ENCODE results near the gene ZNF776.
"Not testable (repeated sequence)": the region's sequence is repeated elsewhere in the genome, so short reads cannot be mapped to it uniquely, and the experiment has no call there.

ZNF776 gene

DNA sequence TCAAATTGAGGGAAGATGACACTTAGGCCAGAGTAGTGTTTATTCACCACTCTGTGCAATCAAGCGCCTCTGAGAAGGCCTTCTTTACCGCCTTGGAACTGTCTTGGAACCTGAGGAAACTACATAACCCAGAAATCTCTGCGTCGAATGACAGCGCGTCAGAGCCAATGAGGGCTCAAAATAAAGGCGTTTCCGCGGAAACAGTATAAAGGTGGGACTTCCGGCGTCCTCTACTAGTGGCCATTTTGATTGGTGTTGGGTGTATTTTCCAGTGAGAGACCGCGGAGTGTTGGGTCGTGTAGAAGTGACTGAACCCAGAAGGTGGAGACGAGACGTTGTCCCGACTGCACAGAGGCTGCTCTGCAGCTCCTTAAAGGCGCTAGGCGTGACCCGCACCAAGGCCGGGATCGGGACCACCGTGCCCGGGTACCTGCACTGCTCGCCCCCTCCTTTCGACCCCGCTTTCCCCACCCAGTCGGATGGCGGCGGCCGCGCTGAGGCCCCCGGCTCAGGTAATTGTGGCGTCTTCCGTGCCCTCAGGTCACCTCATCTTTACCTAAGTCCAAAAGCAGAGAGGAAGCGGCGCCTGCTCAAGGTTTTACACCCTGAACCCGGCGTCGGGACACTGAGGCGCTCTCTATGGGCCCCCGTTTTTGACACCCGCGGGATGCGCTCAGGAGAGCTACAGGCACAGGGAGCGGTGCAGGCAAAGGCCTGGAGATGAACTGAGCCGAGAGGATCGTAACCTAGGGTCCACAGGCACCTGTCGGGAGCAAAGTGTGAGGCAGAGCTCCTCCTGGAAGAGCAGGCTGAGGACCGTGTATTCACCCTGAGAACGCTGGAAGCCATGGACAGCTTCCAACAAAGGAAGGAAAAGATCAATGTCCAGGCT is at the start of gene ZNF776:
Gene ZNF776 (plus strand): TSS at position 236 of the 892 bp plus-strand sequence. CDS start 244 bp downstream, at position 480.
- peak; percentile 46 for DNase-seq

DNA sequence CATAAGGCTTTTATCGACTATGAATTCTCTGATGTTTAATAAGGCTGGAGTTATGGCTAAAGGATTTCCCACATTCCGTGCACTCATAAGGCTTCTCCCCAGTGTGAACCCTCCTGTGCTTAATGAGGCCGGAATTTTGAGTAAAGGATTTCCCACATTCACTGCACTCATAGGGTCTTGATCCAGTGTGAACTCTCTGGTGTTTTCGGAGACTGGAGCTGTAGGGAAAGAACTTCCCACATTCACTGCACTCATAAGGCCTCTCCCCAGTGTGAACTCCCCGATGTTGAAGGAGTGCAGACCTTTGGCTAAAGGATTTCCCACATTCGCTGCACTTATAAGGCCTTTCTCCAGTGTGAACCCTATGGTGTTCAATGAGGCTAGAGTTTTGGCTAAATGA is 45.0 kb upstream of the ZNF776 start:
- DNase-seq: no peak

DNA sequence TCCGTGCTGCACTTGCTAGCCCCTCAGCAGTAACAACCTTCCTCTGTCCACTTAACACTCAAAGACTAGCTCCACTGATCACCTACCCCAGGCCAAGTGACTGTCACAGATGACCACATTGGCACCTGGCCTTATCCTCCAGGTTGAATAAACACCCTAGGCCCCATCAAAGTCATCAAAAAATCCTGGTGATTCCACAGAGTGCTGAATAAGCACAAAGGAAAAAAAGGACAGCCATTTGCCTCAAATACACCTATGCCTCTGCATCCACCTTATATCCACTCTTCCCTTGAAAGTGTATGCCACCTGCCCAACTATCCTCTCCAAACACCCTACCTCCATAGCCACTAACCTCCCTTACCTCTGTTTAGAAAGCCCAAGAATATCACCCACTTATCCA is 40.3 kb upstream of the ZNF776 start:
- no peak for DNase-seq

DNA sequence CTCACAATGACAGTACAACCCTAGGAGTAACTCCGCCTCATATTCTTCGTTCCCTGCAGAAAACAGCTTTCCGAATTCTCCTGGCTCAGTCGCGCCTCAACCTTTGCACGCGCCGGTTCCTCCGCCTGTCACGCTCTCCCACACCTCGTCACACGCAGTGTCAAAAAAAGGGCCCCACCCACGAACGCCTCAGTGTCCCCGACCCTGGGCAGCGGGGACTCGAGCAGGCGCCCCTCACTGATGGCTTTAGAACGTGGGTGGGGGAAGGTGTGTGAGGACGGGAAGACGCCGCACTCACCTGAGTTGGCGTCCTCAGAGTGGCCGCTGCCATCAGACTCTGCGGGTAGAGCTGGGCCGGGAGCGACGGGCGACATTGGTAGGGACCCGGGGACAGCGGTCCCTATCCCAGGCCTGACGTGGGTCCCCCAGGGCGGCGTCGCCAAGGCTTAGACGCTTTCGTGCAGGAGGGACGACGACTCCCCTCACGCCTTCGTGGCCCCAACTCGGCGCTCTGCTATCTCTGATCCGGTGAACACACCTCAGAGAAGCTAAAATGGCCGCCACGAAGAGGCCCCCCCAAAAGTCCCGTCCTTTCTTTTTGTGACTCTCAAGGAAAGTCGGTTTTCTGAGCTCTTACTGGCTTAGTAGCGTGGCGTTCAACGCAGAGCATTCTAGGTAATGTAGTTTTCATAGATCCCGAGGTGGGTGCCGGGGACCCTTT is 37.8 kb upstream of the ZNF776 start, which contains the start of gene ZNF154:
Gene ZNF154 (minus strand): TSS at position 564 of the 721 bp plus-strand sequence. CDS start 233 bp downstream, at position 331.
- no peak for DNase-seq

DNA sequence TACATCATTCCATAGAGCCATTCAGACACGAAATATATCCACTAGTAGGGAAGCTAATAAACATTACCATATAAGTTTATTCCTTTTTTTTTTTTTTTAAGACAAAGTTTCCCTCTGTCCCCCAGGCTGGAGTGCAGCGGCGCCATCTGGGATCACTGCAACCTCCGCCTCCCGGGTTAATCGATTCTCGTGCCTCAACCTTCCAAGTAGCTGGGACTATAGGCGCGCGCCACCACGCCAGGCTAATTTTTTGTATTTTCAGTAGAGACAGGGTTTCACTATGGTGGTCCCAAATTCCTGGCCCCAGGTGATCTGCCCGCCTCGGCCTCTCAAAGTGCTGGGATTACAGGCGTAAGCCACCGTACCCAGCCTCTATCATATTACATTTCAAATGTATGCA is 37.0 kb upstream of the ZNF776 start:
- DNase-seq: no peak

DNA sequence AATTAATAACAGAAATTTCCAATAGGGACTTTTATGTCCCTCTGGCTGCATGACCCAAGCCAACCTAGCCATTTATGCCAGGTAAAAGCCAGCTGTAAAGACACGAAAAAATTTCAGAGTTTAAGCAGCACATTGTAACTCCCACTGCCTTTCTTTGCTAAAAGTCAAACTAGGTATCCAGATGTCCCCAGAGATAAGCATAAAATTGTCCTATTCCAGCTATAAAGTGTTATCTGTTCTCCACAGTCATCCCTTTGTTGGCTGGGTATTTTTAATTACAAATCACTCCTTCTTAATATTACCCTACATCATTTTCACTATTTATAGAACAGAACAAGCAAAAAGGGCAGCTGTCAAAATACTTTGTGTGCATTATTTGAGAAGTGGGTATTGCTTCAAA is 34.4 kb upstream of the ZNF776 start:
- DNase-seq: no peak

DNA sequence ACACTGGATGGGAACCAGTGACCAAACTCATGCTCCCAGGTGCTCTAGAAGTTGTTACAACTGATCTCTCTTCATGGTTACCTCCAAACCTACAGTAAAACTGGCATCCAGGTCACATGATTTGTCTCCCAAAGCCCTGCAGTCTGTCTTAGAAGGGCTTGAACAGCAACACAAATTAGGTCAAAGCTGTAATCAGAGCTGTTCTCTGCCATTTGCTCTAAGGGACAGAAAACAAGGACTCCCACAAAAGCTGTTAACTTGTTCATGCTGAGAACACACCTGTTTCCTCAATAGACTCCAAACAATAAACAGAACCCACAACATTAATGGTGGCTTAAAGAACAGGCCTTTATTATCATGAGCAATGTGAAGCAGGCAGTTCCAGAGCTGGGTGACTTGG is 27.2 kb upstream of the ZNF776 start:
- DNase-seq: no peak

DNA sequence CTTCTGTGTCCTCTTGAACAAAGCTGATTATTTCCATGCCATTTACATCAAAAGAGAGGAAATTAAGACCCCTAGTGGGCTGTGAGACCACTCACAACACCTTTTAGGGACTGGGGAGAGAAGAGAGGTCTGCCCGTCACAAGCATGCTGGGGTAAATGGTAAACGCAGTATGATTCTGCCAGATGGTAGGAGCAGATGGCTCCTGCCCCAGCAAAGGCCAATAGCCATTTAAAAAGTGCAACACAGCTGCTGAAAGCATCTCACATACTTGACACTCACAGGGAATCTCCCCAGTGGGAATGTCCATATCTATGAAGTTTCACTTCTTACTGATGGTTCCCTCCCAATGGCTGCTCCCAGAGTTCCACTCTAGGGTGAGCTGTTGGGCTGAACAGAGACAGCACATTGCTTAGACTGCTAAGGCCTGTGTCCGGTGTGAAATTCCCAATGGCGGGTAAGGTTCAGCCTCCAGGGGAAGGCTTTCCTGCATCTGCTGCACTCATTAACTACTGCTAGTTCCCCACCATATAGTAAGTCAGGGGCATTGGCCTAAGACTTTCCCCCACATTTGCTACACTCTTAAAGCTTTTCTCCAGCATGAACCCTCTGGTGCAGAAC is 26.6 kb upstream of the ZNF776 start:
- DNase-seq: no peak

DNA sequence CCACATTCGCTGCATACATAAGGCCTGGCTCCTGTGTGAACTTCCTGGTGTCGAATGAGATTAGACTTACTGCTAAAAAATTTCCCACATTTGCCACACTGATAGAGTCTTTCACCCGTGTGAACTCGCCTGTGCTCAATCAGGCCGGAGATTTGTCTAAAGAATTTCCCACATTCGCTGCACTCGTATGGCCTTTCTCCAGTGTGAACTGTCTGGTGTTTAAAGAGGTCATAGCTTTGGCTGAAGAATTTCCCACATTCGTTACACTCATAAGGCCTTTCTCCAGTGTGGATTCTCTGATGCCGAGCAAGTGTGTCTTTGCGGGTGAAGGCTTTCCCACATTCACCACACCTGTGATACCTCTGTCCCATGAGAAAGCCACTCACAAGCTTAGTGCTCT is 25.7 kb upstream of the ZNF776 start:
- DNase-seq: no peak

DNA sequence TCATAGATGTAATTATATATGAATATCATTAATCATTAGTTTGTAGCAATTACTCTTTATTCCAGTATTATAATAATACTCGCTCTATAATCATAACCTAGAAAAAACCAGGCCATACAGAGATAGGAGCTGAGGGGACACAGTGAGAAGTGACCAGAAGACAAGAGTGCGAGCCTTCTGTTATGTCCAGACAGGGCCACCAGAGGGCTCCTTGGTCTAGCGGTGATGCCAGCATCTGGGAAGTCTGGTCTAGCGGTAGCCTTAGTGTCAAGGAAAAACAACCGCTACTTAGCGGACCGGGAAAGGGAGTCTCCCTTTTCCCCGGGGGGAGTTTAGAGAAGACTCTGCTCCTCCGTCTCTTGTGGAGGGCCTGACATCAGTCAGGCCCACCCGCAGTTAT is 8.3 kb upstream of the ZNF776 start:
- DNase-seq: not testable (repeated sequence)

DNA sequence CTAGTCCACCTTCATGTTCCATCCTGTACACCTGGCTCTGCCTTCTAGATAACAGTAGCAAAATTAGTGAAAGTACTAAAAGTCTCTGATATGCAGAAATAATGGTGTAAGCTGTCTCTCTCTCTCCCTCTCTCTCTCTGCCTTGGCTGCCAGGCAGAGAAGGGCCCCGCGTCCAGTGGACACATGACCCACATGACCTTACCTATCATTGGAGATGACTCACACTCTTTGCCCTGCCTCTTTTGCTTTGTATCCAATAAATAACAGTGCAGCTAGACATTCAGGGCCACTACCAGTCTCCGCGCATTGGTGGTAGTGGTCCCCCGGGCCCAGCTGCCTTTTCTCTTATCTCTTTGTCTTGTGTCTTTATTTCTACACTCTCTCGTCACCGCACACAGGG is 7.8 kb upstream of the ZNF776 start:
- DNase-seq: not testable (repeated sequence)

DNA sequence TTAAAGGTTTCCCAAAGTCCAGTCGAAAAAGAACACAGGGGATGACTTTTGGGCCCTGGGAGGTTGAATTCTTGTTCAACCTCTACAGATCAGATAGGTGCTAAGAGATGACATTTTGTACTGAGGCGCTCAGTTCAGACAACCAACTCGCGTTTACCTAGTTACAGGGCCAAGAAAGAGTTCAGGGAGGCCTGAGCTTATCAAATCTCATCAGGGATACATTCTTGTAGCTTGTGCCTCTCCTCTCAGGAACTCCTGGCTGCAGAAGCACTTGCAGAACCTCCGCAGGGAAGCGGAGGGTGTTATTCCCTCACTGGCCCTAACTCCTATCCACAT is 825 bp downstream of the ZNF776 start:
- DNase-seq: no peak

DNA sequence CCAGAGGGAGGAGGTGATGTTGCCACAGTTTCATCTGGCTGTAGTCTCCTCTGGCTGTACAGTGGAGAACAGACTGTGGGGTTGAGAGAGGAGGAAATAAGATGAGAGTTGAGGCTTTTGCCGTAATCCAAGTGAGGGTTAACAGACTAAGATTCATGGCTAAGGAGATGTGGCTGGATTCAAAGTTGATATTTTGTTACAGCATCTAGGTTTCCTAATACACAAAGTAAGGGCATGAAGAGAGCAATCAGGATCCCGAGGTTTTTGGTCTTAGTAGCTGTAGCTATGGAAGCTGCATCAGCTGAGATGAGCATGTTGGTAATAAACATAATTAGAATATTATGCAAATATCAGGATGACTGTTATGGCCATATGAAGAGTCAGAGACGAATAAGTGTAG is 1.4 kb downstream of the ZNF776 start:
- no peak for DNase-seq

DNA sequence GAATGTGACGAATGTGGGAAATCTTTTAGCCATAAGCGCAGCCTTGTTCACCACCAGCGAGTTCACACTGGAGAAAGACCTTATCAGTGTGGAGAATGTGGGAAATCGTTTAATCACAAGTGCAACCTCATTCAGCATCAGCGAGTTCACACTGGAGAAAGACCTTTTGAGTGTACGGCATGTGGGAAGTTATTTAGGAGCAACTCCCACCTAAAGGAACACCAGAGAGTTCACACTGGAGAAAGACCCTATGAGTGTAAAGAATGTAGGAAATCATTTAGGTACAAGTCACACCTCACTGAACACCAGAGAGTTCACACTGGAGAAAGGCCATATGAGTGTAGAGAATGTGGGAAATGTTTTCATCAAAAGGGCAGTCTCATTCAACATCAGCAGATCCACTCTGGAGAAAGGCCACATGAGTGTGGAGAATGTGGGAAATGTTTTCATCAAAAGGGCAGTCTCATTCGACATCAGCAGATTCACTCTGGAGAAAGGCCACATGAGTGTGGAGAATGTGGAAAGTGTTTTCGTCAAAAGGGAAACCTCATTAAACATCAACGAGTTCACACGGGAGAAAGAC is 7.6 kb downstream of the ZNF776 start:
- DNase-seq: no peak

DNA sequence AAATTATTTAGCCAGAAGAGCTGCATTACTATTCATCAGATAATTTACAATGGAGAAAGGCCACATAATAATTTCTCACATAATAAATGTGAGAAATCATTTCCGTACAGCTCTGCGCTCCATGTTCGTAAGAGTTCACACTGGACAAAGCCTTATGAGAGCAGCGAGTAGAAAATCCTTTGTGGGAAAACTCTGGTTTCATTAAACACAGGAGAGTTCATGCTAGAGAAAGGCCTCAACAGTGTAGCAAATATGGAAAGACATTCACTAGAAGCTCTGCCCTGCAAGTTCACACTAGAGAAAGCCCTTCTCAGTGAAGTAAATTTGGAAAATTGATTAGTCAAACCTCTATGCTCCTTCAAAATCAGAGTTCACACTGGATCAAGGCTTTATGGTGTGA is 8.4 kb downstream of the ZNF776 start:
- no peak for DNase-seq

DNA sequence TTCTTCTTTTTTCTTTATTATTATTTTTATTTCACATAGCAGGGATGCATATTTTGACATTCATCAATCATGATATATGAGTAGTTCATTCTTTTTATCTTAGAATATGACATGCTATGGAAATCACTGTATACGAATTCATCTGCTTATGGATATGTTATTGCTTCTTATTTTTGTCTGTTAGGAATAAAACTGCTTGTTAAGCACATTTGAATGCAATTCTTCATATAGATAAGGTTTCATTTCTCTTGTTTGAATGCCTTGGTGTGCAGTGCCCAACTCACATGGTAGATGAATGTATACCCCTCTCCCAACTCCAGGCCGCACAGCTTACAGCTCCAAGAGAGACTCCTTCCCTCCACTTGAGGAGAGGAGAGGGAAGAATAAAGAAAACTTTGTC is 11.3 kb downstream of the ZNF776 start:
- no peak for DNase-seq

DNA sequence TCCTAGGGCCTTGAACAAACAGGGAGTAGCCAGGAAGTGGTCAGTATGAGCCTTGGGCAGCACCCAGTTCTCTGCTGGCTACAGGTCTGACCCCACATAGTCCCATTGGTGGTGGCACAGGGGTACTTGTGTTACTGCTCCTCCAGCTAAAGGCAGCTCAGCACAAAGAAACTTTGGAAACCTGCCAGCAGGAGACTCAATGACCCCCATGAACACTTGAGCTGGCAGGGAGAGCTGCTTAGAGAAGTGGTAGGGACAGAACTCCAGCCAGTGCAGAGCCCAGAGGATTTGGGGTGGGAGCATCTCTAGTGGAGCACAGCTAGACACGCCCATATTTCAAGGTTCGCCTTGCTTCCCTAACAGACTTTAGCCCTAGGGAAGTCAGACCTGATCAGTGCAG is 12.5 kb downstream of the ZNF776 start:
- no peak for DNase-seq

DNA sequence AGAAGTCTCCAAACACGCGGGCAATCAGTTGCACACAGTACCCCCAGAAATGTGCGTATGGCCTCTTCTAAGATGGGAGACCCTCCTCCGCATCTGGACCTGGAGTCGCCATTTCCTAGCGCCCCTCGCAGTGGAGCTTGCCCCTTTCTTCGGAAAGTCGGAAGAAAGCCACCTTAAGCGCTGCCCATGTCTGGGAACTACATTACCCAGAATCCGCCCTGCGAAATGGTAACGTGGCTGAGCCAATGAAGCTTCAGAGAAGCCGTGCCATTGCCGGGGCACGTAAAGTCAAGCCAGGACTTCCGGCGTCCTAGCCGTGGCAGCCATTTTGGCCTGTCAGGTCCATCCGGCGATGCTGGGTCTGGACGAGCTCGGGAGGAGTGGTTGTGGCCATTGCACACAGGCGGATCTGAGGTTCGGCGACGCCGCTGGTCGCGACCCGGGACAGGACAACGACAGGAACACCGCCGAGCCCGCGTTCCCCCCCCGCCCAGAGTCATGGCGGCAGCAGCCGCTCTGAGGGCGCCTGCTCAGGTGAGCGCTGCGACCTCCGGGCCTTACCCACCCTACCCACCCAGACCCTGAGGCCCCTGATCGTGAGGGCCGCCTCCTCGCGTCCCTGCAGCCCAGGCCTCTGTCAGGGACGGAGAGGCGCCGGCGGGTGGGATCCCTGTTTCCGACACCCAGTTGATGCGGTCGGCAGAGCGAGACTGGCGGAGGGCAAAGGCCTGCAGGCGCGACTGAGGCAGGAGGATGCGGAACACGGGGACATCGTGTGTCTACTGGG is 22.9 kb downstream of the ZNF776 start, which contains the start of gene ZNF586:
Gene ZNF586 (plus strand): TSS at position 332 of the 787 bp plus-strand sequence. CDS start 167 bp downstream, at position 499.
- DNase-seq: peak; percentile 78

DNA sequence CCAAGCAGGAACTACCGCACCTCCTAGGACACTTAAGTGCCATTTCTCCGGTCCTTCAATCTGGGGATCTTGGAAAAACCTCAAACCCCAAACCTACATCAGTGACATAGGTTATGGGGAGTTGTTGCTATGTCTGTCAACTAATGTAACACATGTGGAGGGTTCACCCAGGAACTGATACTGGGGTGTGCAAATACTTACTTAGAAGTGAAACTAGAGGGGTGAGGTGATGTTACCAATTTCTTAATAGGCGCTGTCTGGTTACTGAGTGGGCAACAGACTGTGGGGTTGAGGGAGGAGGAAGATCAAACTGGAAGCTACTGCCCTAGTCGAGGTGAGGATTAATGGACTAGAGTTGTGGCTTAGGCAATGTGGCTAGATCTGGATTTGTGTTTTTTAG is 24.8 kb downstream of the ZNF776 start:
- DNase-seq: no peak

DNA sequence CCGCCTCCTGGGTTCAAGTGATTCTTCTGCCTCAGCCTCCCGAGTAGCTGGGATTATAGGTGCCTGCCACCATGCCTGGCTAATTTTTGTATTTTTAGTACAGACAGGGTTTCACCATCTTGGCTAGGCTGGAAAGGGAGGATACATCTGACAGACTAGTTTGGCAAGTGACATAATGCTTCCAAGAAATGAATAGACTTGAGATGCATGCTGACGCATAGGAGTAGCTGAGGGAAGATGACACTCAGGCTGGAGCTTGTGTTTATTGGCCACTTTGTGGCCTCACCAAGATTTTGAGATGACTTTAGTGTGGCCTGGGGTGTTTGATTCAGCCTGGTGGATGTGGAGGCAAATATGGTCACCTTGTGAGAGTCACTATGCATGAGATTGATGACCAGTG is 26.9 kb downstream of the ZNF776 start:
- DNase-seq: no peak

DNA sequence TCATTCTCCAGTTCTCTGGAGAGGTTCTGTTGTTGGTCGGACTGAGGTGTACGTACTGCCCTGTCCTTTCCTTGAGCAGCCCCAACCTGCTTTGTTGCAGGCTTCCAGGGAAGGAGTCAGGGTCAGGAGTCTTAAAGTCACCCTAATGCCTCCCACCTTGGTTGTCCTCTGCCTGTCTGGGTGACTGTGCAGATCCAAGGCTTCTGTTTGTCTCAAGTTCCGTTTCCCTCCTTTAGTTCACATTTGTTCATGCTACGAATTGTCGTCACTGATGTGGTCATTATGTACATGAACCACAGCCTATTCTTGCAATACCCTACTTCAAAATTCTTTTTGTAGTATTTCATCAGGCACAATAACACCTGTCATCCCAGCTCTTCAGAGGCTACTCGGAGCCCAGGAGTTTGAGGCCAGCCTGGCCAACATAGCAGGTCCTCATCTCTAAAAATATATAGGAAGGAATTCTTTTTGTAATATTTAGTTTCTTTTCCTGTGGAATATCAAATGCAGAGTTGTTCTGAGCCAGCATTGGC is 30.2 kb downstream of the ZNF776 start:
- DNase-seq: no peak

DNA sequence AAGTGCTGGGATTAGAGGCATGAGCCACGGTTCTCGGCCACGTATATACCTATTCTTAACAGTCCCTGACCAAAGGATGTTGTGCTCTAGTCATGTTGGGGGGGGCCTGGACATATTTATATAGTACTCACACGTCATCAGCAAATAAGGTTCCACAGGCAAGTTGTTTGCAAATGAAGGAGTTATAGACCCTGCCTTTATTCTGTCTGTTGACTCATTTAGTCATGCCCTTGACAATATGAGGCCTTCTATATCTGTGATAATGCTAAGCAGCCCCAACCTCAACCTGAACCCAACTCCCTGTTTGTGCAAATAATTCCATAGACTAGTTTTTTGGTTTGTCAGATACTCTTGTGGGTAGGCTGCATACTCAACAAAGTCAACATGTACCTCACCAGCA is 31.7 kb downstream of the ZNF776 start:
- DNase-seq: no peak

Data from 8988T (cell line).